Fibroblast of lung (primary cell): ENCODE results near the gene WSCD1. TPM values are rescaled to one million over a fixed set of nuclear protein-coding genes. Genes with fewer than 3 reads are reported as not detected.

ENCODE experiments used
- DNase-seq, 2 donors: peaks; one replicate each; pipeline versions ENCODE4 v3.0.0 to v3.0.0-alpha.2; 2010; ENCODE audit warnings: low read depth in 2 of 2
- H2AFZ ChIP-seq: 2 replicates; pipeline ENCODE4 v1.5.1; 2012; ENCODE audit warnings: low read length, control low read depth, inconsistent platforms
- H3K27ac ChIP-seq: 2 replicates; pipeline ENCODE4 v1.5.1; 2011; ENCODE audit warnings: low read length, control low read depth; ENCODE audit not compliant: insufficient read depth
- H3K27me3 ChIP-seq: 2 replicates; pipeline ENCODE4 v1.5.1; 2011; ENCODE audit warnings: mild to moderate bottlenecking, low read length; ENCODE audit not compliant: control insufficient read depth, insufficient read depth
- H3K36me3 ChIP-seq: 2 replicates; pipeline ENCODE4 v1.5.1; 2011; ENCODE audit warnings: low read length; ENCODE audit not compliant: control insufficient read depth, insufficient read depth
- H3K4me1 ChIP-seq: 2 replicates; pipeline ENCODE4 v1.5.1; 2011; ENCODE audit warnings: low read length; ENCODE audit not compliant: control insufficient read depth, insufficient read depth; ENCODE audit errors: extremely low read depth
- H3K4me2 ChIP-seq: 2 replicates; pipeline ENCODE4 v1.5.1; 2011; ENCODE audit warnings: low read length, control low read depth; ENCODE audit not compliant: insufficient read depth; ENCODE audit errors: extremely low read depth
- H3K4me3 ChIP-seq, 4 experiments: fragments of 200-600 bp in 1 of 4; sonication (generic) in 1 of 4; replicated peaks in 1 of 4; 2 replicates each; pipeline ENCODE4 v1.5.1; 2011 to 2016; ENCODE audit warnings: low read length in 4 of 4, low read depth in 3 of 4, mild to moderate bottlenecking in 3 of 4, control low read depth in 2 of 4, inconsistent platforms in 1 of 4, mixed read lengths in 1 of 4; ENCODE audit not compliant: insufficient read depth in 1 of 4; ENCODE audit errors: control extremely low read depth in 1 of 4
- H3K79me2 ChIP-seq: 2 replicates; pipeline ENCODE4 v1.5.1; 2012; ENCODE audit warnings: mild to moderate bottlenecking, low read length, inconsistent platforms; ENCODE audit not compliant: control insufficient read depth, insufficient read depth
- H3K9ac ChIP-seq: 2 replicates; pipeline ENCODE4 v1.5.1; 2011; ENCODE audit warnings: mild to moderate bottlenecking, low read length, control low read depth; ENCODE audit not compliant: insufficient read depth
- H3K9me3 ChIP-seq: 2 replicates; pipeline ENCODE4 v1.5.1; 2012; ENCODE audit warnings: low read depth, low read length; ENCODE audit not compliant: control insufficient read depth, insufficient read depth
- H4K20me1 ChIP-seq: 2 replicates; pipeline ENCODE4 v1.5.1; 2011; ENCODE audit warnings: low read length; ENCODE audit not compliant: control insufficient read depth, insufficient read depth; ENCODE audit errors: extremely low read depth
- EZH2 ChIP-seq: IDR thresholded peaks from 2 replicates; pipeline ENCODE4 v1.5.1; 2012; ENCODE audit warnings: low read length, control low read depth, mild to moderate bottlenecking; ENCODE audit errors: missing control alignments
- polyA plus RNA-seq, 2 donors: library from polyadenylated mRNA; depleted of rRNA in 1 of 2; stranded (reverse) in 1 of 2; unstranded in 1 of 2; fragments of >200 nt; gene quantifications; 2 replicates each; pipeline ENCODE4 v1.2.1, GENCODE V29; 2011 to 2012; ENCODE audit warnings: missing spikeins in 1 of 2
- total RNA-seq: library from RNA; depleted of rRNA; stranded (reverse); fragments of >200 nt; gene quantifications from 2 replicates; pipeline ENCODE4 v1.2.1, GENCODE V29; 2014
- TF ChIP-seq, protein P1 (sequence below), 2 donors: IDR thresholded peaks in 1 of 2; conservative IDR thresholded peaks in 1 of 2; 1 replicate in 1 of 2; 2 replicates in 1 of 2; pipeline ENCODE4 v1.5.1; 2011 to 2012; ENCODE audit warnings: low read length in 2 of 2, control low read depth in 1 of 2, inconsistent platforms in 1 of 2, low read depth in 1 of 2, mild to moderate bottlenecking in 1 of 2

WSCD1 gene
- total and polyA plus RNA-seq, 2 donors (not counting 1 experiment from before 2014, with no cell fraction given), result 0.56 to 0.83 TPM

DNA sequence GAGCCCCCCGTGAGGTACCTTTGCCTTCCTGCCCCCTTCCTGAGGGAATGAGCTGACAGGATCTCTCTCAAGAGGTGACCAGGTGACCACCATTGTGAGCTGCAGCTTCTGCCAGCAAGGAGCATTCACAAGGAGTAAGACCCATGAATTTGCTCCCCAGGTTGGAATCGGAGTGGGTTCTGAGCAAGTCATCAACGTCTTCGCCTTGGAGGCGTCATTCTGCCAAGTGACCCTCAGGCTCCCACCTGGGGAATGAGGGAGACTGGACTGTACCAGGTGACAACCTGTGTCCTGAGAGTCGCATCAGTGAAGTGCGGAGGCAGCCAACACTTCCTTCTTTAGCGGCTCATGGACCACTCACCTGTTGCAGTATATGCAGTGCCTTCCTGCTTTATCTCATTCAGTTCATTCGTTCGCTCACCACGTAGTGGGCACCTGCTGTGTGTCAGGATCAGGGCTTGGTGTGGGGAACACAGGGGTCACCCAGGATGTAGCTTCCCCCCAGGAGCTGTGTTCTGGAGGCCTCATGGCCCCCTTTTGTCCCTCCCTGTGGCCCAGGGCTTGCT lies 22.8 kb downstream of the WSCD1 start:
- no peak for DNase-seq
- H3K79me2 ChIP-seq, result no peaks in the 10 kb centered on the region
- no peak overlapping the region for H3K27ac ChIP-seq
- no peaks in the 10 kb centered on the region for H3K27me3 ChIP-seq
- H4K20me1 ChIP-seq, result no peaks in the 10 kb centered on the region
- H3K9me3 ChIP-seq, result no peaks in the 10 kb centered on the region
- H2AFZ ChIP-seq, result no peak overlapping the region
- TF ChIP-seq EZH2, result no peak
- TF ChIP-seq, protein P1, sequence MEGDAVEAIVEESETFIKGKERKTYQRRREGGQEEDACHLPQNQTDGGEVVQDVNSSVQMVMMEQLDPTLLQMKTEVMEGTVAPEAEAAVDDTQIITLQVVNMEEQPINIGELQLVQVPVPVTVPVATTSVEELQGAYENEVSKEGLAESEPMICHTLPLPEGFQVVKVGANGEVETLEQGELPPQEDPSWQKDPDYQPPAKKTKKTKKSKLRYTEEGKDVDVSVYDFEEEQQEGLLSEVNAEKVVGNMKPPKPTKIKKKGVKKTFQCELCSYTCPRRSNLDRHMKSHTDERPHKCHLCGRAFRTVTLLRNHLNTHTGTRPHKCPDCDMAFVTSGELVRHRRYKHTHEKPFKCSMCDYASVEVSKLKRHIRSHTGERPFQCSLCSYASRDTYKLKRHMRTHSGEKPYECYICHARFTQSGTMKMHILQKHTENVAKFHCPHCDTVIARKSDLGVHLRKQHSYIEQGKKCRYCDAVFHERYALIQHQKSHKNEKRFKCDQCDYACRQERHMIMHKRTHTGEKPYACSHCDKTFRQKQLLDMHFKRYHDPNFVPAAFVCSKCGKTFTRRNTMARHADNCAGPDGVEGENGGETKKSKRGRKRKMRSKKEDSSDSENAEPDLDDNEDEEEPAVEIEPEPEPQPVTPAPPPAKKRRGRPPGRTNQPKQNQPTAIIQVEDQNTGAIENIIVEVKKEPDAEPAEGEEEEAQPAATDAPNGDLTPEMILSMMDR (conservative IDR thresholded peaks at IDR 0.05 in 1 of 2, IDR thresholded peaks at IDR 0.05 in 1 of 2; ENCODE audit: low read depth in 1 of 2, low read length in 2 of 2), result no peak
- H3K9ac ChIP-seq, result no peak overlapping the region
- no peak overlapping the region for H3K4me3 ChIP-seq
- H3K36me3 ChIP-seq, result no peaks in the 10 kb centered on the region
- H3K4me1 ChIP-seq, result no peaks in the 10 kb centered on the region
- H3K4me2 ChIP-seq, result no peak overlapping the region

DNA sequence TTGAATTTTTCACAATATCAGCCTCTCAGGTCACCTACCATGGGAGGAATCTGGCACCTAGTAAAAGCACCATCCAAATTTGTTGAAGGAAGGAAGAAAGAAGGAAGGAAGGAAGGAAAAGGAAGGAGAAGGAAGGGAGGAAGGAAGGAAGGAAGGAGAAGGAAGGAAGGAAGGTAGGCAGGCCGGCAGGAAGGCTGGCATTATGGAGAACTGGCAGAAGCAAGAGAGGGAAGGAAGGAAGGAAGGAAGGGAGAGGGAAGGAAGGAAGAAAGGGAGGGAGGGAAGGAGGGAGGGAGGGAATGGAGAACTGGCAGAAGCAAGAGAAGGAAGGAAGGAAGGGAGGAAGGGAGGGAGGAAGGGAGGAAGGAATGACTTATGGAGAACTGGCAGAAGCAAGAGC lies 24.3 kb downstream of the WSCD1 start:
- Histone ChIP-seq H3K4me3 (no peak overlapping the region), H3K36me3 (no peaks in the 10 kb centered on the region), H3K9me3 (no peaks in the 10 kb centered on the region), H3K9ac (no peak overlapping the region), H3K27me3 (no peaks in the 10 kb centered on the region), H3K4me2 (no peak overlapping the region), H3K4me1 (no peaks in the 10 kb centered on the region), H2AFZ (no peak overlapping the region), H4K20me1 (no peaks in the 10 kb centered on the region), H3K79me2 (no peaks in the 10 kb centered on the region), H3K27ac (no peak overlapping the region)
- DNase-seq, result no peak
- TF ChIP-seq, protein P1 (conservative IDR thresholded peaks at IDR 0.05 in 1 of 2, IDR thresholded peaks at IDR 0.05 in 1 of 2; ENCODE audit: low read depth in 1 of 2, low read length in 2 of 2), result no peak
- no peak for TF ChIP-seq EZH2

DNA sequence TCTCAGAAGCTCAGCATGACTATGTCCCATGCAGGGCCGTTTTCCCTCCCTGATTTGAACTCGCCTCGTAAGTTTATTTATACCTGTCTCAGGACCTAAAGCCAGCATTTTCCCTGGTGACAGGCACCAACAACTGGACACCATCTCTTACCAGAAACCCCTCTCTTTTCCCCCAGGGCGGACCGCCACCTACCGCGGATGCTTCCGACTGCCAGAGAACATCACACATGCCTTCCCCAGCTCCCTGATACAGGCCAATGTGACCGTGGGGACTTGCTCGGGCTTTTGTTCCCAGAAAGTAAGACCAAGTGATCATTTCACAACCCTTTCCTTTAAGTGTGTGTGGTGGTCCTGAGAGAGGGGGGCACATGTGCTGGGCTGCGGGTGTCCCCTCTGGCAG lies 24.7 kb downstream of the WSCD1 start:
- Histone ChIP-seq H3K36me3 (no peaks in the 10 kb centered on the region), H3K4me2 (no peak overlapping the region), H3K9ac (no peak overlapping the region), H3K79me2 (no peaks in the 10 kb centered on the region), H3K4me1 (no peaks in the 10 kb centered on the region), H2AFZ (no peak overlapping the region), H3K27me3 (no peaks in the 10 kb centered on the region), H3K9me3 (no peaks in the 10 kb centered on the region), H3K4me3 (no peak overlapping the region), H3K27ac (no peak overlapping the region), H4K20me1 (no peaks in the 10 kb centered on the region)
- DNase-seq, result no peak
- TF ChIP-seq, protein P1 (conservative IDR thresholded peaks at IDR 0.05 in 1 of 2, IDR thresholded peaks at IDR 0.05 in 1 of 2; ENCODE audit: low read depth in 1 of 2, low read length in 2 of 2), result no peak
- no peak for TF ChIP-seq EZH2
